Measurements from ENCODE around the gene PFDN5. TPM values are rescaled to one million over a fixed set of nuclear protein-coding genes. Genes with fewer than 3 reads are reported as not detected.
"Not testable (repeated sequence)": the region's sequence is repeated elsewhere in the genome, so short reads cannot be mapped to it uniquely, and the experiment has no call there.

Gene PFDN5
- total RNA-seq, 4 donors from 2014 or later: 518 to 673 (median 591) TPM

DNA sequence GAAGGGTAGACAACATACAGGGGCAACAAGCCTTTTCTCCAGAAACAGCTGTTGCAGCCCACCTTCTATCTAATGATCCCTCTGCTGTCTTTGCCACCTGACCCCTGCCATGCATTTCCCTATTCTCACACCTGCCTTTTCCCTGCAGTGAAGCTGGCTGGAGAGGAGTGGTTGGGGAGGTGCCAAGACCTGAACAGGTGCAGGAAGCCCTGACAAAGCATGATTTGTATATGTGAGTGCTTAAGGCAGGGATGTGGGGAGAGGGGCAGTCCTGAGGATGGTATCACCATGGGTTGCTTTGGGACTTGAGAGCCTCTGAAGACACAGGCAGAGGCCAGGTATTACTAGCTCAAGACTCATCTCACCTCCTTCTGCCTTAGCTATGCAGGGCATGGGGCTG is 2.9 kb upstream of the PFDN5 start:
- Histone ChIP-seq H3K36me3 (peaks cover 0 to 6% (median 0%) of the 10 kb centered on the region in 3 donors), H3K4me3 (no peak overlapping the region), H3K27me3 (no peaks in the 10 kb centered on the region), H3K4me1 (peaks cover 0 to 25% (median 18%) of the 10 kb centered on the region in 4 donors), H3K27ac (no peak overlapping the region), H3K9me3 (no peaks in the 10 kb centered on the region)
- no peak for TF ChIP-seq CTCF (IDR thresholded peaks at IDR 0.05)
- no peak for TF ChIP-seq POLR2A (IDR thresholded peaks at IDR 0.05)
- no peak for TF ChIP-seq EP300 (IDR thresholded peaks at IDR 0.05)
- DNase-seq (ENCODE audit: low spot score in 2 of 2): no peak

- 3% methylated on average over 12 of the region's 12 CpGs for WGBS, 2 donors
- Histone ChIP-seq H3K9me3 (no peaks in the 10 kb centered on the region), H3K4me1 (peaks cover 0 to 51% (median 38%) of the 10 kb centered on the region in 4 donors), H3K27me3 (no peaks in the 10 kb centered on the region), H3K27ac (peak overlapping the region; percentile 65 to 94 (median 90)), H3K36me3 (peaks cover 0 to 16% (median 7%) of the 10 kb centered on the region in 3 donors), H3K4me3 (peak overlapping the region; percentile 59 to 83 (median 68))
- no peak for TF ChIP-seq POLR2A (IDR thresholded peaks at IDR 0.05)
- TF ChIP-seq CTCF (IDR thresholded peaks at IDR 0.05): no peak
- no peak for TF ChIP-seq EP300 (IDR thresholded peaks at IDR 0.05)
- no peak for DNase-seq (ENCODE audit: low spot score in 2 of 2)
Observed at GRCh38 chr12:53295891-53296219, 513 bp downstream of the PFDN5 start.

- WGBS, 2 donors: 91 to 97% methylated on average over 10 of the region's 10 CpGs
- not testable (repeated sequence) for H3K27me3 ChIP-seq; H3K9me3 ChIP-seq; DNase-seq (ENCODE audit: low spot score in 2 of 2); H3K4me3 ChIP-seq
- Histone ChIP-seq H3K36me3 (peaks cover 0 to 28% (median 7%) of the 10 kb centered on the region in 3 donors), H3K27ac (peak overlapping the region in 2 of 4 donors; percentile 6 to 94), H3K4me1 (peaks cover 0 to 63% (median 41%) of the 10 kb centered on the region in 4 donors)
Observed at GRCh38 chr12:53297106-53297505, 1.8 kb downstream of the PFDN5 start.

GRCh38 chr12:53298164-53298563 is 2.8 kb downstream of the PFDN5 start:
- Histone ChIP-seq H3K4me3 (no peak overlapping the region), H3K36me3 (peaks cover 0 to 39% (median 7%) of the 10 kb centered on the region in 3 donors), H3K27me3 (no peaks in the 10 kb centered on the region), H3K27ac (peak overlapping the region in 1 of 4 donors; percentile 75), H3K9me3 (no peaks in the 10 kb centered on the region), H3K4me1 (peaks cover 0 to 74% (median 41%) of the 10 kb centered on the region in 4 donors)
- WGBS, 2 donors: 56 to 57% methylated on average over 5 of the region's 5 CpGs
- TF ChIP-seq CTCF (IDR thresholded peaks at IDR 0.05) (no peak), POLR2A (IDR thresholded peaks at IDR 0.05) (no peak), EP300 (IDR thresholded peaks at IDR 0.05) (no peak)
- no peak for DNase-seq (ENCODE audit: low spot score in 2 of 2)

DNA sequence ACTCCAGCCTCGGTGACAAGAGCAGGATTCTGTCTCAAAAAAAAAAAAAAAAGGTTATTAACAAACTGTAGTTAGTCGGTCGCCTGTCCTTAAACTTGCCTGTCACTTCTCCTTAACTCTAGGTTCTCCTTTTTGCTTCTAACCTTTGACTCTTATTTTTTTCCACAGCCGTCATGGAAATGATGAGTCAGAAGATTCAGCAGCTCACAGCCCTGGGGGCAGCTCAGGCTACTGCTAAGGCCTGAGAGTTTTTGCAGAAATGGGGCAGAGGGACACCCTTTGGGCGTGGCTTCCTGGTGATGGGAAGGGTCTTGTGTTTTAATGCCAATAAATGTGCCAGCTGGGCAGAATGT is 3.7 kb downstream of the PFDN5 start:
- H3K9me3 ChIP-seq: no peaks in the 10 kb centered on the region
- H3K27ac ChIP-seq: peak overlapping the region in 3 of 4 donors; percentile 66 to 75 (median 71)
- 45 to 49% methylated on average over 5 of the region's 5 CpGs for WGBS, 2 donors

More for the DNA sequence above, 3.7 kb downstream of the PFDN5 start:
- Histone ChIP-seq H3K4me3 (peak overlapping the region; percentile 51 to 76 (median 63)), H3K4me1 (peaks cover 0 to 78% (median 41%) of the 10 kb centered on the region in 4 donors), H3K36me3 (peaks cover 0 to 48% (median 7%) of the 10 kb centered on the region in 3 donors), H3K27me3 (no peaks in the 10 kb centered on the region)
- DNase-seq (ENCODE audit: low spot score in 2 of 2): peak in 1 of 2 donors; percentile 46
- no peak for TF ChIP-seq POLR2A (IDR thresholded peaks at IDR 0.05)
- no peak for TF ChIP-seq EP300 (IDR thresholded peaks at IDR 0.05)
- no peak for TF ChIP-seq CTCF (IDR thresholded peaks at IDR 0.05)

Data from tibial nerve (tissue), 4 donors.